Stimulated activated CD4-positive, alpha-beta T cell treated with anti-CD3 and anti-CD28 coated beads, Interleukin-1b, Interleukin-23, amount 100 ng/mL, for 4 hours (primary cell): ENCODE data around the gene LENEP.

Source experiments
- DNase-seq, 2 donors: peaks; one replicate each; pipeline ENCODE4 v3.0.0-alpha.2; 2020; ENCODE audit warnings: low read depth in 2 of 2

LENEP gene

GRCh38 chr1:155026154-155026553, 32.8 kb downstream of the LENEP start:
- no peak for DNase-seq

- no peak for DNase-seq
These were observed 33.2 kb downstream of the LENEP start for GRCh38 chr1:155026588-155026987.

- DNase-seq = no peak
These were observed 36.3 kb downstream of the LENEP start for GRCh38 chr1:155029513-155030242.

GRCh38 chr1:155030243-155030795, 36.9 kb downstream of the LENEP start:
- no peak for DNase-seq

- no peak for DNase-seq
These were observed 37.5 kb downstream of the LENEP start for GRCh38 chr1:155030899-155031298.

- no peak for DNase-seq
These were observed 39.5 kb downstream of the LENEP start for GRCh38 chr1:155032886-155033285.

- DNase-seq = no peak
These were observed 40.1 kb downstream of the LENEP start, which contains the start of the genes DCST1 and DCST2 for GRCh38 chr1:155033524-155033923. TSS of gene DCST1 (plus strand) at chr1:155033824. CDS start at chr1:155034037, 213 bp downstream. TSS of gene DCST2 (minus strand) at chr1:155033781. CDS start at chr1:155033701, 80 bp downstream.

- DNase-seq = no peak
These were observed 41.2 kb downstream of the LENEP start for GRCh38 chr1:155034318-155035208.

- DNase-seq = no peak
These were observed 42.5 kb downstream of the LENEP start for GRCh38 chr1:155035936-155036335.

- DNase-seq = no peak
These were observed 43.7 kb downstream of the LENEP start for GRCh38 chr1:155037043-155037442.

- no peak for DNase-seq
These were observed 44.6 kb downstream of the LENEP start for GRCh38 chr1:155037851-155038441.

GRCh38 chr1:155038602-155039307, 45.4 kb downstream of the LENEP start:
- no peak for DNase-seq

- DNase-seq = no peak
These were observed 45.9 kb downstream of the LENEP start for GRCh38 chr1:155039308-155039669.

GRCh38 chr1:155040358-155041093, 47.1 kb downstream of the LENEP start:
- DNase-seq = no peak

- DNase-seq = no peak
These were observed 49.4 kb downstream of the LENEP start for GRCh38 chr1:155042789-155043188.

GRCh38 chr1:155043301-155043702, 49.9 kb downstream of the LENEP start:
- DNase-seq = no peak

GRCh38 chr1:155043793-155044192, 50.4 kb downstream of the LENEP start:
- no peak for DNase-seq
